ENCODE results near the gene PMIS2.

PMIS2 gene

DNA sequence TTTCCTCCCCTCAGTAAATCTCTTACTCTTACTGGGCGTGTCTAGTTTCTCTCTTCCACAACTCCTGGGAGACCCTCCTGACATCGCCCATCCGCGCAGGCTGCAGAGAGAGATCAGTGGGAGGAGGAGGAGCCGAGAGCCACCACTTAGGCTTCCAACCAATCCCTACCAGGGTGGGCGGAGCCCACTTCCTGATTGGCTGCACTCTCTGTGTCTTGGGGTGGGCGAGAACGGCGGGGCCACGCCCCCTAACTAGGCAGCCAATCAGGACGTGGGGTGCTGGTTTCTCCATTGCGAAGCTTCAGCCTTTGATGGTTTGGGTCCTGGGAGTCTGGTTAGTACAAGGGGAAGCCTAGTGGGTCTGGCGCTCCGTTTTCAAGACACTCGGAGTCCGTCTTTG lies at the start of gene PMIS2:
TSS of gene PMIS2 (plus strand) at position 326 of the 400 bp plus-strand sequence. CDS start 87 bp downstream, outside the sequence.
- H3K36me3 ChIP-seq (ENCODE audit: insufficient read depth, low read length): no peaks in the 10 kb centered on the region; the same call in 1 of the 2 replicates

DNA sequence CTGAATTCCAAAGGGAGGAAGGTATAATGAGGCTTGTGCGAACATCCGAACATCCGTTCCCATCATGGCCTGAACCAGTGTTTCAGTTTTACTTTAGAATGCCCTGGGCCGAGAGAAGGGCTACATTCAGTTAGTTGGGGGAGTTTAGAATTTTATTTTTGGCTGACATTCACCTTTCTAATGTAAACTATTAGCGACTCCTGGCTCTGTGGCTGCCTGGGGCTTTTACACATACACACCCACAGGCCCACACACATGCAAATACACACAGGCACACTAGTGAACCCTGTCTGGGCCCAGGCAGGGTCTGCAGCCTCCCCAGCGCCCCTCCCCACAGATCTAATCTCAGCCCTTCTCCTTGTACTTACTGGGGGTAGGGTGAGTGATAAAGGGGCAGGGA lies 46.7 kb upstream of the PMIS2 start:
- Histone ChIP-seq H3K27me3 (ENCODE audit: insufficient read depth, low read length) (no peaks in the 10 kb centered on the region), H3F3A (ENCODE audit: insufficient read depth, low read length) (no peaks in the 10 kb centered on the region), H3K9me3 (ENCODE audit: low read length) (no peaks in the 10 kb centered on the region), H3K9ac (ENCODE audit: low read length) (no peak overlapping the region), H3K9me2 (ENCODE audit: low read depth, low read length) (no peaks in the 10 kb centered on the region), H4K20me1 (ENCODE audit: insufficient read depth, low read length) (no peaks in the 10 kb centered on the region), H3K36me3 (ENCODE audit: insufficient read depth, low read length) (peaks cover 11% of the 10 kb centered on the region; the same call in 1 of the 2 replicates), H3K79me2 (ENCODE audit: insufficient read depth, low read length) (no peaks in the 10 kb centered on the region), H3K4me1 (ENCODE audit: insufficient read depth, low read length, severe bottlenecking) (peaks cover 21% of the 10 kb centered on the region), H3K27ac (ENCODE audit: low read depth, low read length, poor library complexity, severe bottlenecking) (no peak overlapping the region), H3K4me3 (ENCODE audit: low read depth, low read length, poor library complexity, severe bottlenecking) (no peak overlapping the region), H3K4me2 (ENCODE audit: low read length) (no peak overlapping the region), H2AFZ (ENCODE audit: low read length) (no peak overlapping the region)
- TF ChIP-seq, protein P1, sequence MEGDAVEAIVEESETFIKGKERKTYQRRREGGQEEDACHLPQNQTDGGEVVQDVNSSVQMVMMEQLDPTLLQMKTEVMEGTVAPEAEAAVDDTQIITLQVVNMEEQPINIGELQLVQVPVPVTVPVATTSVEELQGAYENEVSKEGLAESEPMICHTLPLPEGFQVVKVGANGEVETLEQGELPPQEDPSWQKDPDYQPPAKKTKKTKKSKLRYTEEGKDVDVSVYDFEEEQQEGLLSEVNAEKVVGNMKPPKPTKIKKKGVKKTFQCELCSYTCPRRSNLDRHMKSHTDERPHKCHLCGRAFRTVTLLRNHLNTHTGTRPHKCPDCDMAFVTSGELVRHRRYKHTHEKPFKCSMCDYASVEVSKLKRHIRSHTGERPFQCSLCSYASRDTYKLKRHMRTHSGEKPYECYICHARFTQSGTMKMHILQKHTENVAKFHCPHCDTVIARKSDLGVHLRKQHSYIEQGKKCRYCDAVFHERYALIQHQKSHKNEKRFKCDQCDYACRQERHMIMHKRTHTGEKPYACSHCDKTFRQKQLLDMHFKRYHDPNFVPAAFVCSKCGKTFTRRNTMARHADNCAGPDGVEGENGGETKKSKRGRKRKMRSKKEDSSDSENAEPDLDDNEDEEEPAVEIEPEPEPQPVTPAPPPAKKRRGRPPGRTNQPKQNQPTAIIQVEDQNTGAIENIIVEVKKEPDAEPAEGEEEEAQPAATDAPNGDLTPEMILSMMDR (IDR thresholded peaks at IDR 0.05; ENCODE audit: low read length): no peak
- TF ChIP-seq EZH2 (IDR thresholded peaks at IDR 0.05; ENCODE audit: borderline replicate concordance, low read length): no peak

More for the DNA sequence above, at the start of gene PMIS2:
- Histone ChIP-seq H3K4me1 (ENCODE audit: insufficient read depth, low read length, severe bottlenecking) (no peaks in the 10 kb centered on the region), H4K20me1 (ENCODE audit: insufficient read depth, low read length) (no peaks in the 10 kb centered on the region), H3F3A (ENCODE audit: insufficient read depth, low read length) (no peaks in the 10 kb centered on the region), H3K9me3 (ENCODE audit: low read length) (no peaks in the 10 kb centered on the region), H3K9me2 (ENCODE audit: low read depth, low read length) (no peaks in the 10 kb centered on the region), H3K27me3 (ENCODE audit: insufficient read depth, low read length) (peaks cover 5% of the 10 kb centered on the region; the same call in 1 of the 2 replicates), H3K27ac (ENCODE audit: low read depth, low read length, poor library complexity, severe bottlenecking) (no peak within 1 kb of the TSS), H3K9ac (ENCODE audit: low read length) (no peak within 1 kb of the TSS), H3K4me2 (ENCODE audit: low read length) (no peak within 1 kb of the TSS), H2AFZ (ENCODE audit: low read length) (no peak within 1 kb of the TSS), H3K4me3 (ENCODE audit: low read depth, low read length, poor library complexity, severe bottlenecking) (no peak within 1 kb of the TSS), H3K79me2 (ENCODE audit: insufficient read depth, low read length) (no peaks in the 10 kb centered on the region)
- TF ChIP-seq, protein P1 (IDR thresholded peaks at IDR 0.05; ENCODE audit: low read length): no peak
- TF ChIP-seq EZH2 (IDR thresholded peaks at IDR 0.05; ENCODE audit: borderline replicate concordance, low read length): no peak

DNA sequence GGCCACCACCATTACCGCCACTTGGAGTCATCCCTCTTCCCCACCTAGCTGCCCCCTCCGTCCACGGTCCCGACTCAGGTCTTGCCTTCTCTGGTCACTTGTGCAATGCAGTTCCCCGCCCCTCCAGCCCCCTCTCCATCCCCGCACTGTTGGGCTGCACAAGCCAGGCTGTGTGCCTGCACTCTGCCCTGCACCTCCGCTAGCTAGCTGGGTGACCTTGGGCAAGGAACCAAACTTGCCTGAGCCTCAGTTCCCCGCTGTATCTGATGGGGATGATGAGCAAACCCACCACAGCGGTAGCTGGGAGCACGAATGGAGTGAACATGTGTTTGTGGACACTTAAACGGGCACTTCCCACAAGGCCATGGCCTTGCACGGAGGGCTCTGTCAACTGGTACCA lies 46.1 kb upstream of the PMIS2 start:
- TF ChIP-seq, protein P1 (IDR thresholded peaks at IDR 0.05; ENCODE audit: low read length): no peak
- H3K4me3 ChIP-seq (ENCODE audit: low read depth, low read length, poor library complexity, severe bottlenecking): no peak overlapping the region
- no peaks in the 10 kb centered on the region for H3K9me2 ChIP-seq (ENCODE audit: low read depth, low read length)
- no peak overlapping the region for H3K4me2 ChIP-seq (ENCODE audit: low read length)
- no peaks in the 10 kb centered on the region for H3K79me2 ChIP-seq (ENCODE audit: insufficient read depth, low read length)
- H3K27me3 ChIP-seq (ENCODE audit: insufficient read depth, low read length): no peaks in the 10 kb centered on the region
- H3K9me3 ChIP-seq (ENCODE audit: low read length): no peaks in the 10 kb centered on the region
- no peak overlapping the region for H3K27ac ChIP-seq (ENCODE audit: low read depth, low read length, poor library complexity, severe bottlenecking)
- no peaks in the 10 kb centered on the region for H4K20me1 ChIP-seq (ENCODE audit: insufficient read depth, low read length)
- H2AFZ ChIP-seq (ENCODE audit: low read length): no peak overlapping the region
- no peak overlapping the region for H3K9ac ChIP-seq (ENCODE audit: low read length)
- peaks cover 11% of the 10 kb centered on the region; the same call in 1 of the 2 replicates for H3K36me3 ChIP-seq (ENCODE audit: insufficient read depth, low read length)
- H3F3A ChIP-seq (ENCODE audit: insufficient read depth, low read length): no peaks in the 10 kb centered on the region
- peaks cover 26% of the 10 kb centered on the region for H3K4me1 ChIP-seq (ENCODE audit: insufficient read depth, low read length, severe bottlenecking)

All from OCI-LY1 (cell line).